T47D (cell line): ENCODE data around the gene TBC1D8.

Source experiments
- DNase-seq, 2 experiments: peaks; one replicate each; pipeline versions ENCODE4 v3.0.0 to v3.0.0-alpha.2; 2011 to 2012; ENCODE audit warnings: low read depth in 1 of 2, low spot score in 1 of 2
- JUND ChIP-seq: IDR thresholded peaks from 2 replicates; pipeline ENCODE4 v1.6.1; 2012; ENCODE audit warnings: low read depth
- in situ Hi-C: cut with HindIII; loops from 2 replicates; pipeline ENCODE4 v1.10.0; 2016; ENCODE audit warnings: low sequenced_read_pairs, low pct_unique_long_range_greater_than_20kb

The TBC1D8 gene

GRCh38 chr2:101036562-101036961 lies 114.6 kb downstream of the TBC1D8 start:
- TF ChIP-seq JUND, result no peak
- DNase-seq, result peak in 1 of 2 experiments; percentile 38
- in situ Hi-C loops, result no loop called here

- no peak for DNase-seq
- no peak for TF ChIP-seq JUND
- in situ Hi-C loops, result no loop called here
Observed at GRCh38 chr2:101032084-101032776, 119.0 kb downstream of the TBC1D8 start.

DNA sequence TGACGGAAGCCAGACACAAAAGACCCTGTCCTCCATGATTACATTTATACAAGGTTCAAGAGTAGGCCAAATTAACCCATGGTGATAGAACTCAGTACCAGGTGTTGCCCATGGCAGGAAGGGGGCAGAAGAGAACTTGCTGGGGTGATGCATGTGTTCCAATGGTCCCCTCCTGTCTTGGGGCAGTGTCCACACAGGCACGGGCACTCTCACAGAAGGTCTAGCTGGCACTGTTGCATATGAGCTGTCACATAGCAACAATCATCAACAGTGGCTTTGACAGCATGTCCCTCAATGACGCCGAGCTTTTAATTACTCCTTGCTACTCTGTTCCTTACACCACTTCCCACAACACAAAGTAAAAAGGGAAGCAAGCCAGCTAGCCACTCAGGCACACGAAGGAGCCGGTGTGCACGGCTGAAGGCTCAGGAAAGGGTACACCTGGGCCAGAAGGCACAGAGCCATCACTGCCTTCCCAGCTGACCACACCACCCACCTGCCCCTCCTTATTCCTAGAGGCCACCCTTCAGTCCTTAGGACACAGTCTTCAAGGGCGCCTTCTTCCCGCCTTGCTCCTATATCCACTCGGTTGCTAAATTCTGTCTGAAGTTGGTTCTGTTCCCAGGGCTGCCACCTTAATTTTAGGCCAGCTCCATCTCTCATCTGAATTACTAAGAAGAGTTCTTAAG lies 120.2 kb downstream of the TBC1D8 start:
- TF ChIP-seq JUND, result no peak
- DNase-seq, result no peak
- in situ Hi-C loops, result no loop called here

DNA sequence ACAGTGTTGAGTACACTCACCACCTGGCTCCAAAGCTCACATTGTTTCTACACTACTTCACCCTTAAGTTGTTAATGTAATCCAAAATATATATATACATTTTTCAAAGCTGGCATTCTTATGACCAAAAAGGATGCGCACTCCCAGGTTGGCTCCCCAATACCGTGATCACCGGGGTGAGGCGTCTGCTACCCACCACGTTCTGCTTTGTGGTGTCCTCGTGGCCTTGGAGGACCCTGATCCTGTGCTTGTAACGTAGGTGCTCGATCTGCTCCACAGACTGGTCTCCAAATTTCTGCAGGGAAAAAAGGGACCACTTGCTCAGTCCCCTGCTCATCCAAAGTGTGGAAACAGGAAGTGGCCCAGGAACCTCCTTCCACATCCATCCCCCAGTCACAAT lies 123.3 kb downstream of the TBC1D8 start:
- TF ChIP-seq JUND, result no peak
- in situ Hi-C loops, result no loop called here
- DNase-seq, result no peak

GRCh38 chr2:101026923-101027469 lies 124.2 kb downstream of the TBC1D8 start:
- TF ChIP-seq JUND, result no peak
- in situ Hi-C loops, result no loop called here
- DNase-seq, result no peak

- in situ Hi-C loops, result no loop called here
- no peak for TF ChIP-seq JUND
- DNase-seq, result no peak
Observed at GRCh38 chr2:101026253-101026701, 124.9 kb downstream of the TBC1D8 start.

DNA sequence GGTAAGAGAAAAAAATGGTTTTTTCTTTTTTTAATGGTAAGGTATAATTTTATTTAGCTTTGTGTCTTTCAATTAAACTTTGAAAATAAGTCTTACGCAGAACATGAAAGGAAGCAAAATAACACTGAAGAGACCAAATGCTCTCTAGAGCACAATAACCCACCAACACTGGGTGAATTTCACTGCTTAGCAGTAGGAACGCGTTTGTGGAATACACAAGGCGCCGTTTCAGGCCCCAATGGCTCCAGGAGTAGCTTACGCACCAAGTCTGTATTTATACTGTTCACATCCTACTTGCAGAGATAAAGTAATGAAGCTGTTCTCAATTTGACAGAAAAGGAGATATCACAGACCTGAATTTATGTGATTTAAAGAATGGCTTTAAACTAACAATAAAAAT lies 125.6 kb downstream of the TBC1D8 start:
- TF ChIP-seq JUND, result no peak
- DNase-seq, result no peak
- in situ Hi-C loops, result no loop called here

DNA sequence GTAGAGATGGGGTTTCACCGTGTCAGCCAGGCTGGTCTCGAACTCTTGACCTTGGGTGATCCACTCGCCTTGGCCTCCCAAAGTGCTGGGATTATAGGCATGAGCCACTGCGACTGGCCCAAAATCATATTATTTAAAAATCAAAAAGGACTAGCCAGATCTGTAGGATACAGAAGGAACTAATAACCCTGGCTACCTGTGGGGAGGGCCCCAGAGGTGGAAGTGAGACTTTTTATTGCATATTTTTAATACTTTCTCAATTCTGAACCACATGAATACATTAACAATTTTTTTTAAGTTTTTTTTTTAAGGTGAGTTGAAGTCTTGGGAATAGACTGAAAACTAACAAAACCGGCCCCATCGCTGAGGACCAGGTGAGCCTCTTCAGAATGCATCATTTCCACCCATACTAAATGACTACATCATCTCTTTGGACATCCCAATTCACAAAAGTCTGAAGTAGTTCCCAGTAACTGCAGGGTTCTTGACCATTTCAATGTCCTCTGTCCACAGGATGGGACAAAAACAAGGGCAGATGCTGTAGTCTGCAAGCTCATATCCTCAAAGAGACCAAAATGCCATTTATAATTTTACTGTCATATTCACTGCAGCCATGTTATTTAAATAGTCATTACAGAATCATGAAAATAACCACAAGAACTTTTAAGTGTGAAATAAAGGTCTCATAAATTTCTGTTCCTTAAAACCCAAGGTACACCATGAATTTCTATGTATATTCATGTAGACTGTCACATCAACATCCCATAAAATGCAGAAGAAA lies 127.7 kb downstream of the TBC1D8 start:
- TF ChIP-seq JUND, result no peak
- DNase-seq, result no peak
- in situ Hi-C loops, result no loop called here

DNA sequence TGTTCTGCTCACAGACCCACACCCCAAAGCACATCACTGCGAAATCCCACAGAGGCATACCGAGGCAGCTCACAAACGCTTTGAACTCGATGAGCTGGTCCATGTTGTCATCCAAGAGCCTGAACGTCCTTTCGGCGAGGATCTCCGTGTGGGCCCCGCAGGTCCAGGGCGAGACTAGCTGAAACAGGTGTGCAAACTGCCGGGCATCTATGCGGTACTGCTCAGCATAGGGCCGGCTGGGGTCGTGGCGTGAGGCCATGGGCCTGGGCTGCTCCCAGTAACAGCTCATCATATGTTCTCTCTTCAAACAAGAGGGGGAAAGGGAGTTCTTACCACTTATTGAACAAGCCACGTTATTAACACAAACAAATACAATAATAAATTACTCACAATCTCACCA lies 129.0 kb downstream of the TBC1D8 start:
- in situ Hi-C loops, result no loop called here
- no peak for TF ChIP-seq JUND
- DNase-seq, result no peak

- in situ Hi-C loops, result no loop called here
- no peak for DNase-seq
- TF ChIP-seq JUND, result no peak
Observed at GRCh38 chr2:101018934-101019333, 132.2 kb downstream of the TBC1D8 start.

GRCh38 chr2:101017371-101017770 lies 133.8 kb downstream of the TBC1D8 start:
- in situ Hi-C loops, result no loop called here
- TF ChIP-seq JUND, result no peak
- no peak for DNase-seq

- no peak for TF ChIP-seq JUND
- no peak for DNase-seq
- in situ Hi-C loops, result no loop called here
Observed at GRCh38 chr2:101014264-101014857, 136.8 kb downstream of the TBC1D8 start.

DNA sequence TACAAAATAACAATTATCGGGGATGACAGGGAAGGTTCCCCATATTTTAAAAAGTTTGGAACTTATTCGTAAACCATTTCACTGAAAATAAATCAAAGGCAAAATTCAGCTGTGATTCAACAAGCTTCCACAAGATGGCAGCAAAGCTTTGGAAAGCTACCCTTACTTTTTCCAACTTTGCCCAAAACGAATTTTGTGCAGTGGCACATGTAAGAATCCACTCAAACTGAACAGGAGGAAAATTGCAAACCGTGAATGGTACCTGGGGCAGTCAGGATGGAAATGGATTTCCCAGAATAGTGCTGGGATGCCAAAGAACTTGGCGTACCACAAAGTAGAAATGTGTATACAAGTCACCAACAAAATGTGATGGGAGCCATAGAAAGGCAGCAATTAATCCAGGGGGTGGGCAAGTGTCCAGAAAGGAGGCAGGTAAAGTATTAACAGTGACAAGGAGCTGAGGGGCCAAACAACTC lies 138.4 kb downstream of the TBC1D8 start:
- TF ChIP-seq JUND, result no peak
- in situ Hi-C loops, result no loop called here
- DNase-seq, result peak in 1 of 2 experiments; percentile 43
